ENCODE data around the gene GAL. TPM values are rescaled to one million over a fixed set of nuclear protein-coding genes. Genes with fewer than 3 reads are reported as not detected.

GAL gene
- total RNA-seq, 1 donor from 2014 or later: not detected

GRCh38 chr11:68692871-68693483, 8.6 kb downstream of the GAL start:
- intact Hi-C loops (cut with DNase I): no loop called here

GRCh38 chr11:68693484-68693882, 9.1 kb downstream of the GAL start:
- no peak for ATAC-seq (ENCODE audit: poor library complexity)
- no peak for DNase-seq
- intact Hi-C loops (cut with DNase I): no loop called here

More at GRCh38 chr11:68692871-68693483, 8.6 kb downstream of the GAL start:
- ATAC-seq (ENCODE audit: poor library complexity): no peak
- DNase-seq: no peak

GRCh38 chr11:68694431-68695297, 10.3 kb downstream of the GAL start:
- ATAC-seq (ENCODE audit: poor library complexity): no peak
- intact Hi-C loops (cut with DNase I): no loop called here
- no peak for DNase-seq

GRCh38 chr11:68695531-68695930, 11.2 kb downstream of the GAL start:
- ATAC-seq (ENCODE audit: poor library complexity): no peak
- intact Hi-C loops (cut with DNase I): no loop called here
- no peak for DNase-seq

GRCh38 chr11:68698993-68699392, 14.6 kb downstream of the GAL start:
- intact Hi-C loops (cut with DNase I): no loop called here
- ATAC-seq (ENCODE audit: poor library complexity) (no peak), DNase-seq (no peak)

- ATAC-seq (ENCODE audit: poor library complexity) (no peak), DNase-seq (no peak)
- intact Hi-C loops (cut with DNase I): no loop called here
These were observed 20.5 kb downstream of the GAL start for GRCh38 chr11:68704887-68705286.

- intact Hi-C loops (cut with DNase I): no loop called here
- no peak for DNase-seq
These were observed 23.2 kb downstream of the GAL start for GRCh38 chr11:68707527-68707926.

GRCh38 chr11:68709062-68709461, 24.7 kb downstream of the GAL start:
- intact Hi-C loops (cut with DNase I): no loop called here
- ATAC-seq (ENCODE audit: poor library complexity) (no peak), DNase-seq (no peak)

More at GRCh38 chr11:68707527-68707926, 23.2 kb downstream of the GAL start:
- ATAC-seq (ENCODE audit: poor library complexity): no peak

GRCh38 chr11:68710409-68710808, 26.1 kb downstream of the GAL start:
- ATAC-seq (ENCODE audit: poor library complexity) (no peak), DNase-seq (no peak)
- intact Hi-C loops (cut with DNase I): no loop called here

GRCh38 chr11:68711114-68711513, 26.8 kb downstream of the GAL start:
- intact Hi-C loops (cut with DNase I): no loop called here

GRCh38 chr11:68714060-68714856, 29.9 kb downstream of the GAL start:
- ATAC-seq (ENCODE audit: poor library complexity) (no peak), DNase-seq (no peak)
- intact Hi-C loops (cut with DNase I): no loop called here

More at GRCh38 chr11:68711114-68711513, 26.8 kb downstream of the GAL start:
- ATAC-seq (ENCODE audit: poor library complexity): no peak
- DNase-seq: no peak

GRCh38 chr11:68715456-68716122, 31.2 kb downstream of the GAL start:
- no peak for ATAC-seq (ENCODE audit: poor library complexity)
- intact Hi-C loops (cut with DNase I): no loop called here
- DNase-seq: no peak

GRCh38 chr11:68721075-68721474, 36.7 kb downstream of the GAL start:
- no peak for DNase-seq
- intact Hi-C loops (cut with DNase I): no loop called here
- no peak for ATAC-seq (ENCODE audit: poor library complexity)

- ATAC-seq (ENCODE audit: poor library complexity) (no peak), DNase-seq (no peak)
- intact Hi-C loops (cut with DNase I): no loop called here
These were observed 37.8 kb downstream of the GAL start for GRCh38 chr11:68722143-68722542.

- intact Hi-C loops (cut with DNase I): no loop called here
- no peak for DNase-seq
These were observed 39.9 kb downstream of the GAL start for GRCh38 chr11:68724293-68724692.

GRCh38 chr11:68727783-68728182, 43.4 kb downstream of the GAL start:
- no peak for ATAC-seq (ENCODE audit: poor library complexity)
- no peak for DNase-seq
- intact Hi-C loops (cut with DNase I): no loop called here

More at GRCh38 chr11:68724293-68724692, 39.9 kb downstream of the GAL start:
- no peak for ATAC-seq (ENCODE audit: poor library complexity)

GRCh38 chr11:68734111-68734510, 49.8 kb downstream of the GAL start:
- DNase-seq: no peak
- ATAC-seq (ENCODE audit: poor library complexity): no peak
- intact Hi-C loops (cut with DNase I): no loop called here

GRCh38 chr11:68735125-68735524, 50.8 kb downstream of the GAL start:
- intact Hi-C loops (cut with DNase I): no loop called here
- no peak for ATAC-seq (ENCODE audit: poor library complexity)
- no peak for DNase-seq

GRCh38 chr11:68735646-68736045, 51.3 kb downstream of the GAL start:
- intact Hi-C loops (cut with DNase I): no loop called here
- ATAC-seq (ENCODE audit: poor library complexity) (no peak), DNase-seq (no peak)

Data from Right ventricle myocardium superior (tissue), 1 donor.